ENCODE measurements around the gene ANXA3. TPM values are rescaled to one million over a fixed set of nuclear protein-coding genes. Genes with fewer than 3 reads are reported as not detected.

ANXA3 gene
- polyA plus RNA-seq, 3 donors: 0.31 to 0.64 (median 0.55) TPM

DNA sequence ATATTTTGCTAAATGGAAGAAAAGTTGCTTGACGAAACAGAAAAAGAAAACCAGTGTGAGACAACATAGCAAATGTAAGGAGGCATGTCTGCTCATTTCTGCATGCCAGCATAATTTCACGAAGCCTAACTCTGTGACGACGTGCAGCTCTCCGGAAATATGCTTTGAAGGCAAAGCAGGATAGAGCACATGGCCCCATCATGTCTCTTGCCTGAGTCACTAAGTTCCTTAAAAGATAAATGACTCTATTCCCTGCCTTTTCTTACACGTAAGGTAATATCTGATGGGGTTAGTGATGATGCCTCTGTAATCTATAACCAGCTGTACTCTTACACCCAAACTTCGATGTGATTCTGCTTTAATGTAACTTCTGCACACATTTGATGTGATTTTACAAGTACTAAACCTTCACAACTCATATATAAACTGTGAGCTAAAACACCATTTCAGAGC, 64.5 kb downstream of the ANXA3 start:
- intact Hi-C loops (cut with micrococcal nuclease): no loop called here
- Histone ChIP-seq H3K79me2 (ENCODE audit: insufficient read depth, low read length) (no peaks in the 10 kb centered on the region), H4K20me1 (ENCODE audit: insufficient read depth, low read length) (no peaks in the 10 kb centered on the region), H3K9me3 (replicated peaks in 1 of 2; ENCODE audit: control insufficient read depth in 1 of 2, insufficient read depth in 1 of 2, low read length in 2 of 2) (no peaks in the 10 kb centered on the region), H3K9ac (ENCODE audit: insufficient read depth, low read length, poor library complexity, severe bottlenecking) (no peak overlapping the region), H3K27ac (ENCODE audit: low read depth in 1 of 2, low read length in 2 of 2) (no peak overlapping the region), H2AFZ (ENCODE audit: insufficient read depth, low read depth, low read length, poor library complexity, severe bottlenecking) (peak overlapping the region; percentile 30), H3K4me1 (ENCODE audit: control insufficient read depth in 1 of 2, insufficient read depth in 2 of 2, low read length in 2 of 2) (peaks cover 0 to 18% of the 10 kb centered on the region in 2 donors), H3K4me3 (replicated peaks in 1 of 3; ENCODE audit: low read depth in 2 of 3, low read length in 3 of 3) (no peak overlapping the region), H3K36me3 (replicated peaks in 1 of 2; ENCODE audit: control insufficient read depth in 1 of 2, insufficient read depth in 2 of 2, low read length in 2 of 2) (no peaks in the 10 kb centered on the region), H3K4me2 (replicated peaks; ENCODE audit: extremely low read depth, low read length, poor library complexity, severe bottlenecking) (no peak overlapping the region), H3K27me3 (ENCODE audit: control insufficient read depth in 2 of 2, insufficient read depth in 2 of 2, low read length in 2 of 2) (no peaks in the 10 kb centered on the region)
- TF ChIP-seq, protein P1, sequence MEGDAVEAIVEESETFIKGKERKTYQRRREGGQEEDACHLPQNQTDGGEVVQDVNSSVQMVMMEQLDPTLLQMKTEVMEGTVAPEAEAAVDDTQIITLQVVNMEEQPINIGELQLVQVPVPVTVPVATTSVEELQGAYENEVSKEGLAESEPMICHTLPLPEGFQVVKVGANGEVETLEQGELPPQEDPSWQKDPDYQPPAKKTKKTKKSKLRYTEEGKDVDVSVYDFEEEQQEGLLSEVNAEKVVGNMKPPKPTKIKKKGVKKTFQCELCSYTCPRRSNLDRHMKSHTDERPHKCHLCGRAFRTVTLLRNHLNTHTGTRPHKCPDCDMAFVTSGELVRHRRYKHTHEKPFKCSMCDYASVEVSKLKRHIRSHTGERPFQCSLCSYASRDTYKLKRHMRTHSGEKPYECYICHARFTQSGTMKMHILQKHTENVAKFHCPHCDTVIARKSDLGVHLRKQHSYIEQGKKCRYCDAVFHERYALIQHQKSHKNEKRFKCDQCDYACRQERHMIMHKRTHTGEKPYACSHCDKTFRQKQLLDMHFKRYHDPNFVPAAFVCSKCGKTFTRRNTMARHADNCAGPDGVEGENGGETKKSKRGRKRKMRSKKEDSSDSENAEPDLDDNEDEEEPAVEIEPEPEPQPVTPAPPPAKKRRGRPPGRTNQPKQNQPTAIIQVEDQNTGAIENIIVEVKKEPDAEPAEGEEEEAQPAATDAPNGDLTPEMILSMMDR (IDR thresholded peaks at IDR 0.05): no peak
- peaks cover 23% of the 10 kb centered on the region for H3K4me1 Mint-ChIP-seq
- DNase-seq: no peak
- H3K27ac Mint-ChIP-seq: no peak overlapping the region
- H3K27me3 Mint-ChIP-seq (ENCODE audit: low read depth in 3 of 3): no peaks in the 10 kb centered on the region
- WGBS (ENCODE audit: insufficient coverage): 95% methylated on average over 5 of the region's 7 CpGs
- H3K4me3 Mint-ChIP-seq: no peak overlapping the region
- no peaks in the 10 kb centered on the region for H3K9me3 Mint-ChIP-seq
- no peaks in the 10 kb centered on the region for H3K36me3 Mint-ChIP-seq

DNA sequence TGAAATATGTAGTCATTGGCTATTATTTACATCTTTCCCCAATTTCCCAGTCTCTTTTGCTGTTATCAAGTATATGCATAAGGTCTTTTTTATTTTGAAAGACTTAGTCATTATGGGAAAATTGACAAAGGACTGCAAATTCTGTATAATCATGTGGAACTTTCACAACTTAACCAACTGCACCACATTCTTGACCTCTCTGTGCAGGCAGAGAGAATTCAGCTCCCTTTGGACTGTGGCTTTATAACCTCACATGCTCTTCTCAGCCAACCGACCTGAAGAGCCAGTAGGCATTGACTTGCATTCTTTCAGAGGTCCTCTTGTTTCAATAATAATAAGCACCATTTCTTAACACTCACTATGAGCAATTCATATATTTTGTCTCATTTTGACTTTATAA, 66.9 kb downstream of the ANXA3 start:
- Mint-ChIP-seq H3K27me3 (ENCODE audit: low read depth in 3 of 3) (no peaks in the 10 kb centered on the region), H3K27ac (no peak overlapping the region), H3K9me3 (no peaks in the 10 kb centered on the region), H3K4me3 (no peak overlapping the region), H3K4me1 (peaks cover 14% of the 10 kb centered on the region), H3K36me3 (no peaks in the 10 kb centered on the region)
- Histone ChIP-seq H3K4me3 (replicated peaks in 1 of 3; ENCODE audit: low read depth in 2 of 3, low read length in 3 of 3) (no peak overlapping the region), H2AFZ (ENCODE audit: insufficient read depth, low read depth, low read length, poor library complexity, severe bottlenecking) (no peak overlapping the region), H3K36me3 (replicated peaks in 1 of 2; ENCODE audit: control insufficient read depth in 1 of 2, insufficient read depth in 2 of 2, low read length in 2 of 2) (no peaks in the 10 kb centered on the region), H3K4me2 (replicated peaks; ENCODE audit: extremely low read depth, low read length, poor library complexity, severe bottlenecking) (no peak overlapping the region), H3K9ac (ENCODE audit: insufficient read depth, low read length, poor library complexity, severe bottlenecking) (no peak overlapping the region), H3K27me3 (ENCODE audit: control insufficient read depth in 2 of 2, insufficient read depth in 2 of 2, low read length in 2 of 2) (no peaks in the 10 kb centered on the region), H3K79me2 (ENCODE audit: insufficient read depth, low read length) (no peaks in the 10 kb centered on the region), H3K4me1 (ENCODE audit: control insufficient read depth in 1 of 2, insufficient read depth in 2 of 2, low read length in 2 of 2) (peaks cover 0 to 7% of the 10 kb centered on the region in 2 donors), H4K20me1 (ENCODE audit: insufficient read depth, low read length) (no peaks in the 10 kb centered on the region), H3K9me3 (replicated peaks in 1 of 2; ENCODE audit: control insufficient read depth in 1 of 2, insufficient read depth in 1 of 2, low read length in 2 of 2) (no peaks in the 10 kb centered on the region), H3K27ac (ENCODE audit: low read depth in 1 of 2, low read length in 2 of 2) (no peak overlapping the region)
- TF ChIP-seq, protein P1 (IDR thresholded peaks at IDR 0.05): no peak
- intact Hi-C loops (cut with micrococcal nuclease): no loop called here
- 80% methylated on average over 1 of the region's 1 CpG for WGBS (ENCODE audit: insufficient coverage)
- no peak for DNase-seq
